Loucy (cell line): ENCODE measurements around the gene NFE2.

ENCODE experiments used
- H2AFZ ChIP-seq: fragments of 200-600 bp; sonication (generic); 2 replicates; pipeline ENCODE4 v1.6.0; 2016; ENCODE audit warnings: antibody characterized with exemption, mild to moderate bottlenecking, low read length, moderate library complexity
- H3F3A ChIP-seq: fragments of 200-600 bp; 2 replicates; pipeline ENCODE4 v1.6.0; 2016; ENCODE audit warnings: antibody characterized with exemption, low read depth, mild to moderate bottlenecking
- H3K27me3 ChIP-seq: fragments of 200-600 bp; sonication (generic); 2 replicates; pipeline ENCODE4 v1.6.1; 2014; ENCODE audit warnings: low read length, mild to moderate bottlenecking; ENCODE audit not compliant: insufficient read depth, poor library complexity, severe bottlenecking
- H3K36me3 ChIP-seq: fragments of 200-600 bp; sonication (generic); 2 replicates; pipeline ENCODE4 v1.6.1; 2016; ENCODE audit warnings: low read length; ENCODE audit not compliant: insufficient read depth
- H3K4me1 ChIP-seq: fragments of 200-600 bp; sonication (generic); 2 replicates; pipeline ENCODE4 v1.5.1; 2014; ENCODE audit warnings: low read length, mild to moderate bottlenecking; ENCODE audit not compliant: insufficient read depth, poor library complexity, severe bottlenecking
- H3K4me2 ChIP-seq: fragments of 200-600 bp; sonication (generic); 2 replicates; pipeline ENCODE4 v1.6.0; 2014; ENCODE audit warnings: antibody characterized with exemption, low read length, low read depth, mild to moderate bottlenecking; ENCODE audit not compliant: poor library complexity, severe bottlenecking
- H3K4me3 ChIP-seq: fragments of 200-600 bp; sonication (generic); 2 replicates; pipeline ENCODE4 v1.5.1; 2014; ENCODE audit warnings: low read length, mild to moderate bottlenecking, mixed read lengths; ENCODE audit not compliant: poor library complexity, severe bottlenecking
- H3K79me2 ChIP-seq: fragments of 200-600 bp; sonication (generic); 2 replicates; pipeline ENCODE4 v1.6.1; 2014; ENCODE audit warnings: low read length; ENCODE audit not compliant: insufficient read depth
- H3K9ac ChIP-seq: fragments of 200-600 bp; sonication (generic); 2 replicates; pipeline ENCODE4 v1.6.0; 2014; ENCODE audit warnings: mild to moderate bottlenecking, low read depth, low read length, moderate library complexity; ENCODE audit not compliant: poor library complexity, severe bottlenecking
- H3K9me2 ChIP-seq: fragments of 200-600 bp; sonication (generic); replicated peaks from 2 replicates; pipeline ENCODE4 v1.6.1; 2016; ENCODE audit warnings: low read depth, low read length, mixed read lengths
- H3K9me3 ChIP-seq: fragments of 200-600 bp; sonication (generic); 2 replicates; pipeline ENCODE4 v1.6.1; 2014; ENCODE audit warnings: mild to moderate bottlenecking, antibody characterized with exemption, low read length, low read depth; ENCODE audit not compliant: insufficient read depth
- H4K20me1 ChIP-seq: fragments of 200-600 bp; sonication (generic); 2 replicates; pipeline ENCODE4 v1.6.0; 2014; ENCODE audit warnings: antibody characterized with exemption, low read length, mild to moderate bottlenecking; ENCODE audit not compliant: insufficient read depth, poor library complexity, severe bottlenecking
- CTCF ChIP-seq: fragments of 200-600 bp; sonication (generic); conservative IDR thresholded peaks from 2 replicates; pipeline ENCODE4 v1.5.1; 2014; ENCODE audit warnings: mild to moderate bottlenecking, antibody characterized with exemption, low read length
- EZH2phosphoT487 ChIP-seq: fragments of 200-600 bp; IDR thresholded peaks from 2 replicates; pipeline ENCODE4 v1.6.1; 2018; ENCODE audit warnings: antibody characterized with exemption, mild to moderate bottlenecking, moderate library complexity, borderline replicate concordance

Gene NFE2

GRCh38 chr12:54341378-54342300 is 40.8 kb upstream of the NFE2 start:
- TF ChIP-seq CTCF (no peak), EZH2phosphoT487 (no peak)
- no peak overlapping the region for H3K4me3 ChIP-seq
- H3K9me3 ChIP-seq: no peaks in the 10 kb centered on the region
- H3K79me2 ChIP-seq: no peaks in the 10 kb centered on the region
- H3K4me1 ChIP-seq: peaks cover 6% of the 10 kb centered on the region
- no peaks in the 10 kb centered on the region for H3K9me2 ChIP-seq
- no peaks in the 10 kb centered on the region for H3F3A ChIP-seq
- H3K4me2 ChIP-seq: no peak overlapping the region
- no peaks in the 10 kb centered on the region for H3K27me3 ChIP-seq
- no peak overlapping the region for H3K9ac ChIP-seq
- H4K20me1 ChIP-seq: no peaks in the 10 kb centered on the region
- H2AFZ ChIP-seq: no peak overlapping the region
- peaks cover 28% of the 10 kb centered on the region; the same call in 1 of the 2 replicates for H3K36me3 ChIP-seq

GRCh38 chr12:54340846-54341245 is 40.0 kb upstream of the NFE2 start:
- peaks cover 26% of the 10 kb centered on the region; the same call in 1 of the 2 replicates for H3K36me3 ChIP-seq
- H3K9me2 ChIP-seq: no peaks in the 10 kb centered on the region
- no peak overlapping the region for H3K4me2 ChIP-seq
- H3K4me3 ChIP-seq: no peak overlapping the region
- no peaks in the 10 kb centered on the region for H4K20me1 ChIP-seq
- H3K79me2 ChIP-seq: 0 out of 2 replicates have a peak, but pooled peaks cover 3% of the 10 kb centered on the region
- no peak overlapping the region for H3K9ac ChIP-seq
- H3K9me3 ChIP-seq: no peaks in the 10 kb centered on the region
- no peaks in the 10 kb centered on the region for H3F3A ChIP-seq
- H3K4me1 ChIP-seq: peaks cover 6% of the 10 kb centered on the region
- no peaks in the 10 kb centered on the region for H3K27me3 ChIP-seq
- H2AFZ ChIP-seq: no peak overlapping the region
- TF ChIP-seq EZH2phosphoT487 (no peak), CTCF (no peak)

- no peak overlapping the region for H3K4me3 ChIP-seq
- H3K4me2 ChIP-seq: no peak overlapping the region
These were observed 38.0 kb upstream of the NFE2 start for GRCh38 chr12:54338698-54339296.

More at GRCh38 chr12:54338698-54339296, 38.0 kb upstream of the NFE2 start:
- Histone ChIP-seq H3F3A (no peaks in the 10 kb centered on the region), H3K79me2 (0 out of 2 replicates have a peak, but pooled peaks cover 5% of the 10 kb centered on the region), H3K9me3 (no peaks in the 10 kb centered on the region), H3K9ac (no peak overlapping the region), H4K20me1 (no peaks in the 10 kb centered on the region), H3K9me2 (no peaks in the 10 kb centered on the region), H2AFZ (no peak overlapping the region), H3K4me1 (peaks cover 14% of the 10 kb centered on the region), H3K27me3 (no peaks in the 10 kb centered on the region), H3K36me3 (peaks cover 20% of the 10 kb centered on the region; the same call in 1 of the 2 replicates)
- TF ChIP-seq EZH2phosphoT487: no peak
- no peak for TF ChIP-seq CTCF
